SK-N-SH (cell line): ENCODE results near the gene NAA10. TPM values are rescaled to one million over a fixed set of nuclear protein-coding genes. Genes with fewer than 3 reads are reported as not detected.

ENCODE experiments used
- CTCF ChIA-PET: fragments of 300-600, 350-600 bp; formaldehyde crosslinking; extraction: SDS; loops from one replicate; lab custom pipeline; 2021; lab: Yijun Ruan, JAX
- POLR2A ChIA-PET: fragments of 350-600 bp; sonication (Branson Sonifier 250); formaldehyde crosslinking; extraction: SDS; loops from one replicate; lab custom pipeline; 2020; ENCODE audit warnings: antibody characterized with exemption, inconsistent platforms; lab: Yijun Ruan, JAX
- DNase-seq: peaks from one replicate; pipeline ENCODE4 v3.0.0; 2012
- H2AFZ ChIP-seq: fragments of 200-600 bp; sonication (generic); 2 replicates; pipeline ENCODE4 v1.8.1; 2016; ENCODE audit warnings: antibody characterized with exemption, mild to moderate bottlenecking, low read depth
- H3F3A ChIP-seq: fragments of 200-600 bp; sonication (generic); replicated peaks from 2 replicates; pipeline ENCODE3; 2016; ENCODE audit warnings: antibody characterized with exemption, mild to moderate bottlenecking; ENCODE audit not compliant: insufficient read depth
- H3K27ac ChIP-seq, 2 experiments: fragments of 200-500 bp in 1 of 2; fragments of 200-600 bp in 1 of 2; sonication (Bioruptor generic) in 1 of 2; sonication (generic), shearing (Covaris generic) in 1 of 2; 2 replicates each; pipeline versions ENCODE4 v1.5.1 to v1.6.1; 2014 to 2016; ENCODE audit warnings: low read depth in 2 of 2, inconsistent platforms in 1 of 2, low read length in 1 of 2, mild to moderate bottlenecking in 1 of 2, mixed read lengths in 1 of 2
- H3K27me3 ChIP-seq: fragments of 200-600 bp; sonication (generic), shearing (Covaris generic); 2 replicates; pipeline ENCODE4 v1.6.1; 2016; ENCODE audit warnings: mixed run types; ENCODE audit not compliant: insufficient read depth
- H3K36me3 ChIP-seq, 2 experiments: fragments of 200-500 bp in 1 of 2; fragments of 200-600 bp in 1 of 2; sonication (Bioruptor generic) in 1 of 2; sonication (generic) in 1 of 2; replicated peaks in 1 of 2; 2 replicates each; pipeline versions ENCODE3 to v1.5.1; 2014 to 2016; ENCODE audit warnings: low read length in 1 of 2, mild to moderate bottlenecking in 1 of 2; ENCODE audit not compliant: insufficient read depth in 2 of 2, control insufficient read depth in 1 of 2
- H3K4me1 ChIP-seq, 2 experiments: fragments of 200-500 bp in 1 of 2; fragments of 200-600 bp in 1 of 2; sonication (Bioruptor generic) in 1 of 2; sonication (generic), shearing (Covaris generic) in 1 of 2; 2 replicates each; pipeline versions ENCODE4 v1.5.1 to v1.6.1; 2014 to 2016; ENCODE audit warnings: low read depth in 1 of 2, low read length in 1 of 2, mixed run types in 1 of 2; ENCODE audit not compliant: insufficient read depth in 2 of 2, control insufficient read depth in 1 of 2
- H3K4me2 ChIP-seq: fragments of 200-600 bp; sonication (generic), shearing (Covaris generic); 2 replicates; pipeline ENCODE4 v1.6.1; 2017; ENCODE audit warnings: mixed run types
- H3K4me3 ChIP-seq, 2 experiments: fragments of 200-500 bp in 1 of 2; fragments of 200-600 bp in 1 of 2; sonication (Bioruptor generic) in 1 of 2; sonication (generic), shearing (Covaris generic) in 1 of 2; 2 replicates each; pipeline versions ENCODE4 v1.5.1 to v1.8.1; 2014 to 2016; ENCODE audit warnings: low read depth in 2 of 2, inconsistent platforms in 1 of 2, low read length in 1 of 2, mild to moderate bottlenecking in 1 of 2, mixed read lengths in 1 of 2, moderate library complexity in 1 of 2
- H3K79me2 ChIP-seq: fragments of 200-600 bp; sonication (generic); 2 replicates; pipeline ENCODE4 v1.8.1; 2017; ENCODE audit warnings: mild to moderate bottlenecking; ENCODE audit not compliant: insufficient read depth
- H3K9ac ChIP-seq: fragments of 200-600 bp; sonication (generic); 2 replicates; pipeline ENCODE4 v1.6.1; 2017; ENCODE audit warnings: mixed run types
- H3K9me2 ChIP-seq: fragments of 200-600 bp; sonication (generic); 2 replicates; pipeline ENCODE4 v1.6.1; 2017; ENCODE audit warnings: mixed run types
- H3K9me3 ChIP-seq: fragments of 200-600 bp; sonication (generic); 2 replicates; pipeline ENCODE4 v1.6.1; 2017; ENCODE audit warnings: mixed run types, mild to moderate bottlenecking, moderate library complexity
- H4K20me1 ChIP-seq: fragments of 200-600 bp; sonication (generic); 2 replicates; pipeline ENCODE4 v1.6.1; 2017; ENCODE audit warnings: mild to moderate bottlenecking, mixed run types; ENCODE audit not compliant: insufficient read depth
- EZH2phosphoT487 ChIP-seq: fragments of 200-600 bp; sonication (generic); IDR thresholded peaks from 2 replicates; pipeline ENCODE4 v1.6.1; 2017; ENCODE audit warnings: low read depth, mixed run types, mild to moderate bottlenecking, antibody characterized with exemption, moderate library complexity, borderline replicate concordance
- FOSL2 ChIP-seq: IDR thresholded peaks from 2 replicates; pipeline ENCODE4 v1.4.0; 2012; ENCODE audit warnings: low read depth, mild to moderate bottlenecking, moderate library complexity, borderline replicate concordance
- FOXJ3 ChIP-seq: sonication (generic); formaldehyde crosslinking; IDR thresholded peaks from 2 replicates; pipeline ENCODE4 v1.5.1; 2020; ENCODE audit warnings: mild to moderate bottlenecking, missing genetic modification reagents
- FOXM1 ChIP-seq: IDR thresholded peaks from 2 replicates; pipeline ENCODE4 v1.4.0; 2012; ENCODE audit warnings: low read depth, mild to moderate bottlenecking
- GABPA ChIP-seq: IDR thresholded peaks from 2 replicates; pipeline ENCODE4 v1.4.0; 2012; ENCODE audit warnings: low read depth, mild to moderate bottlenecking
- GATA2 ChIP-seq: sonication (generic); formaldehyde crosslinking; IDR thresholded peaks from 2 replicates; pipeline ENCODE4 v1.5.0; 2020; ENCODE audit warnings: mild to moderate bottlenecking, missing genetic modification reagents
- MEF2A ChIP-seq: IDR thresholded peaks from 2 replicates; pipeline ENCODE4 v1.4.0; 2012; ENCODE audit warnings: low read depth, borderline replicate concordance
- MXI1 ChIP-seq: IDR thresholded peaks from 2 replicates; pipeline ENCODE4 v1.6.1; 2012; ENCODE audit warnings: mild to moderate bottlenecking, low read depth, low read length, improper control_type of control experiment
- PBX3 ChIP-seq: IDR thresholded peaks from 2 replicates; pipeline ENCODE4; 2012
- RXRA ChIP-seq: IDR thresholded peaks from 2 replicates; pipeline ENCODE4 v1.4.0; 2012; ENCODE audit warnings: low read depth, mild to moderate bottlenecking, borderline replicate concordance
- SMC3 ChIP-seq: IDR thresholded peaks from 2 replicates; pipeline ENCODE4 v1.6.1; 2012; ENCODE audit warnings: low read depth, low read length, improper control_type of control experiment
- TAF1 ChIP-seq: IDR thresholded peaks from 2 replicates; pipeline ENCODE4 v1.6.1; 2012; ENCODE audit warnings: low read depth, mild to moderate bottlenecking, low read length, moderate library complexity, borderline replicate concordance
- TCF12 ChIP-seq: IDR thresholded peaks from 2 replicates; pipeline ENCODE4 v1.4.0; 2012
- USF1 ChIP-seq: IDR thresholded peaks from 2 replicates; pipeline ENCODE4 v1.4.0; 2012; ENCODE audit warnings: low read depth, borderline replicate concordance
- USF2 ChIP-seq: fragments of 150-350 bp; IDR thresholded peaks from 2 replicates; pipeline ENCODE4 v1.6.1; 2017; ENCODE audit warnings: antibody characterized with exemption, low read length, low read depth, borderline replicate concordance
- ZBTB33 ChIP-seq: IDR thresholded peaks from 2 replicates; pipeline ENCODE4 v1.4.0; 2012; ENCODE audit warnings: low read depth, borderline replicate concordance
- WGBS: methylation state at CpG from one replicate; pipeline ENCODE4 v1.1.6; 2017; ENCODE audit warnings: low lambda C conversion rate; 5-methylcytosine and 5-hydroxymethylcytosine counted together
- polyA plus RNA-seq, 3 experiments: library from polyadenylated mRNA; depleted of rRNA; stranded (reverse); fragments of >200 nt; gene quantifications; 2 replicates each; pipeline ENCODE4 v1.2.3, GENCODE V29; 2012

NAA10 gene
- polyA plus RNA-seq, 1 of the 3 experiments (the other 2 are of a cell fraction): 229 TPM

GRCh38 chrX:153888344-153888743, 46.5 kb downstream of the NAA10 start:
- no peak overlapping the region for H2AFZ ChIP-seq
- no peaks in the 10 kb centered on the region for H3K36me3 ChIP-seq
- ChIA-PET POLR2A (no interaction called here), CTCF (interaction anchor here (1.2 kb wide), 1 partner anchor 59 kb away, joined by 3 read pairs; no protein-coding TSS in a partner anchor)
- no peak overlapping the region for H3K4me3 ChIP-seq
- no peak for TF ChIP-seq SMC3
- TF ChIP-seq USF2: no peak
- TF ChIP-seq FOXM1: no peak
- TF ChIP-seq FOSL2: no peak
- no peak for TF ChIP-seq FOXJ3 (CRISPR knock-in tag)
- no peak for TF ChIP-seq USF1
- no peak for TF ChIP-seq PBX3
- H3K9ac ChIP-seq: no peak overlapping the region
- peaks cover 0 to 22% of the 10 kb centered on the region in 2 experiments; a peak in 1 of 4 replicates for H3K4me1 ChIP-seq
- H4K20me1 ChIP-seq: no peaks in the 10 kb centered on the region
- no peak overlapping the region for H3K27ac ChIP-seq
- H3K9me3 ChIP-seq: no peaks in the 10 kb centered on the region
- no peak overlapping the region for H3K4me2 ChIP-seq
- H3K9me2 ChIP-seq: no peaks in the 10 kb centered on the region
- peaks cover 43% of the 10 kb centered on the region for H3K27me3 ChIP-seq
- 38% methylated on average over 4 of the region's 6 CpGs for WGBS
- no peaks in the 10 kb centered on the region for H3K79me2 ChIP-seq
- no peak for DNase-seq
- no peaks in the 10 kb centered on the region for H3F3A ChIP-seq

- no peaks in the 10 kb centered on the region for H3F3A ChIP-seq
- no peaks in the 10 kb centered on the region for H3K9me2 ChIP-seq
- peaks cover 39% of the 10 kb centered on the region for H3K27me3 ChIP-seq
- no peak overlapping the region for H2AFZ ChIP-seq
- no peaks in the 10 kb centered on the region for H4K20me1 ChIP-seq
- no peak for DNase-seq
- no peaks in the 10 kb centered on the region for H3K79me2 ChIP-seq
- no peaks in the 10 kb centered on the region for H3K36me3 ChIP-seq
- H3K9ac ChIP-seq: no peak overlapping the region
- H3K4me1 ChIP-seq: peaks cover 0 to 25% of the 10 kb centered on the region in 2 experiments; a peak in 1 of 4 replicates
- no peak overlapping the region for H3K4me2 ChIP-seq
- ChIA-PET POLR2A (interaction anchor here (1.7 kb wide), 1 partner anchor 40 kb away, joined by 5 read pairs; no protein-coding TSS in a partner anchor), CTCF (no interaction called here)
- no peak overlapping the region for H3K4me3 ChIP-seq
- no peak overlapping the region for H3K27ac ChIP-seq
- no peaks in the 10 kb centered on the region for H3K9me3 ChIP-seq
- 42% methylated on average over 7 of the region's 8 CpGs for WGBS
- no peak for TF ChIP-seq PBX3
- TF ChIP-seq GABPA: no peak
- TF ChIP-seq MEF2A: no peak
- no peak for TF ChIP-seq ZBTB33
- TF ChIP-seq FOXJ3 (CRISPR knock-in tag): no peak
- no peak for TF ChIP-seq GATA2 (CRISPR knock-in tag)
- TF ChIP-seq MXI1: no peak
- no peak for TF ChIP-seq EZH2phosphoT487
- no peak for TF ChIP-seq RXRA
- no peak for TF ChIP-seq TCF12
- TF ChIP-seq TAF1: no peak
- TF ChIP-seq USF1: no peak
Observed at GRCh38 chrX:153887385-153887784, 47.5 kb downstream of the NAA10 start.
